ENCODE measurements around the gene PPP2R5A.
"Not testable (repeated sequence)": the region's sequence is repeated elsewhere in the genome, so short reads cannot be mapped to it uniquely, and the experiment has no call there.

PPP2R5A gene

DNA sequence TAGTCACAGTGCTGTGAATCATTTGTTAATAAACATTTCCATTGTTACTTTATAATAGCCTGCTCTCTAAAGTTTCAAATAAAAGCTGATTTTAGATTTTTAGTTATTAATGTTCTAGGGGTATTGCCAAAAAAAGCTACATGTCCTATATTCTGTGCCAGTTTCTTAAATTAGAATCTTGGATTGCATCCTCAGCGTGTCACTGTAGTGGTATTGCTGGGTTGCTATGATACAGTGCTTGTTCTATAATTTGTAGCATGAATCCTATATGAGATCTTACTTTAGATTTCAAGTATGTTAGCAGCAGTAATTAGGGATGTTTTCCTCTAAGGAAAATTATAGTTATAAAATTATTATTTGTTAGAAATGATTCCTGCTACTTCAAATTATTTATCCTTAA is 16.4 kb downstream of the PPP2R5A start:
- DNase-seq (ENCODE audit: low spot score), result no peak

DNA sequence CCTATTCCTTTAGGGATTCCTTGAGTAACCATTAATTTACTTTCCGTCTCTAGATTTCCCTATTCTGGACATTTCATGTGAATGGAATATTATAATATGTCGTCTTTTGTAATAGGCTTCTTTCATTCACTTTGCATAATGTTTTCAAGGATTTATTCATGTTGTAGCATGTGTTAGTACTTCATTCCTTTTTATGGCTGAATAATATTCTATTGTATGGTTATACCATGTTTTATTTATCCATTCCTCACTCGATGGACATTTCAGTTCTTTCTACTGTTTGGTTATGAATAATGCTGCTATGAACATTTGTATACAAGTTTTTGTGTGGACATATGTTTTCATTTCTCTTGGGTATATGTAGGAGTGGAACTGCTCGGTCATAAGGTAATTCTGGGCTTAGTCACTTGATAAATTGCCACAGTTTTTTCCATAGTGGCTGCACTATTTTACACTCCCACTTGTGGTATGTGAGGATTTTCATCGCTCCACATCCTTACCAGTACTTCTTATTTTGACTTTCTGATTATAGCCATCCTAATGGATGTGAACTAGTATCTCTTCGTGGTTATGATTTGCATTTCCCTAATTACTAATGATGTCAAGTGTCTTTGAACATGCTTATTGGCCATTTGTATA is 17.7 kb downstream of the PPP2R5A start:
- no peak for DNase-seq (ENCODE audit: low spot score)

DNA sequence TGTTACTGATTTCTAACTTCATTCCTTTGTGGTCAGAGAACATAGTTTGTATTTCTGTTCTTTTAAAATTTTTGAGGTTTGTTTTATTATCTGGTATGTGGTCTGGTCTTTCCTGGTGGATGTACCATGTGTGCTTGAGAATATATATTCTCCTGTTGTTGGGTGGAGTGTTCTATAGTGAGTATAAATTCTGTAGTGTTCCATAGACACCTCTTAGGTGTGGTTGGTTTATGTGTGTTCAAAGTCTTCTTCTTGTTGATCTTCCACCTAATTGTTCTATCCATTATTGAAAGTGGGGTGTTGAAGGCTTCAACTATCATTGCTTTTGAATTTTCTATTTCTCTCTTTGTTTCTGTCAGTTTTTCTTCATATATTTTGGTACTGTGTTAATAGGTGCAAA is 20.1 kb downstream of the PPP2R5A start:
- DNase-seq (ENCODE audit: low spot score), result no peak

DNA sequence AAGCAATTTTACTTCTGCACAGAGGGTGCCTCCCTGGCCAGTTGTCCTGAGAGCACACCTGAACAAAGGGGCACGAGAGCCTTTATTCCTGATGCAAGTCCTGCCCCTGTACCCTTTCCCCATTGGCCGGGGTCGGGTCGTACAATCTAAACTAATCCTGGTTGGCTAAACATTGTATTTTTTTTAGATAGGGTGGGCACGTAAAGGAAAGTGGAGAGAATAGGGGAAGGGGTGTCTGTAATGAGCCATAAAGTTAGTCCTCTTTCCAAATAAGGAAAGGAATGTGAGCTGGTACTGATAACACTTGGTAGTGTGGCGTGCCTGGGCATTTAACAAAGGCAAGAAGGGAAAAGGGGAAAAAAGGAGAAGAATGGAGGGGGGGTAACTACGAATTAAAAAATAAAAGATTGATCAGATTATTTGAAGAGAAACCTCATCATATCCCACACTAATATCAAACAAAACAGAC is 20.8 kb downstream of the PPP2R5A start:
- not testable (repeated sequence) for DNase-seq (ENCODE audit: low spot score)

DNA sequence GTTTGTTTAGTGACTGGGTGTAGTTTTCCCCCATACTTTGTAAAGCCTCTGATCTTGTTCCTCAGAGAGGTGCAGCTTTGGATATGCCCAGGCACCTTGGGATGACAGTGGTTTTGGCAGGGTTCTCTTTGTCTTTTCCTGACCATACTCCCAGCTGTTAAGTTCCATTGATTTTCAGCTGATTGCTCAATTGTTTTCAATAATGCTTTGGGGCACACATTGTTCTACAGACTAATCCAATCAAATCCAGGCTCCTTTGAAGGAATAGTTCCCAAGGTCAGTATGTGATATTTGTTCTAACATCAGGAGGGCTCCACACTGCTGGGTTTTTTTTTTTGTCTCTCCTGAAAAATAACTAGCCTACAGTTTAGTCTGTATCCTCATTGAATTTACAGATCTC is 24.8 kb downstream of the PPP2R5A start:
- no peak for DNase-seq (ENCODE audit: low spot score)

DNA sequence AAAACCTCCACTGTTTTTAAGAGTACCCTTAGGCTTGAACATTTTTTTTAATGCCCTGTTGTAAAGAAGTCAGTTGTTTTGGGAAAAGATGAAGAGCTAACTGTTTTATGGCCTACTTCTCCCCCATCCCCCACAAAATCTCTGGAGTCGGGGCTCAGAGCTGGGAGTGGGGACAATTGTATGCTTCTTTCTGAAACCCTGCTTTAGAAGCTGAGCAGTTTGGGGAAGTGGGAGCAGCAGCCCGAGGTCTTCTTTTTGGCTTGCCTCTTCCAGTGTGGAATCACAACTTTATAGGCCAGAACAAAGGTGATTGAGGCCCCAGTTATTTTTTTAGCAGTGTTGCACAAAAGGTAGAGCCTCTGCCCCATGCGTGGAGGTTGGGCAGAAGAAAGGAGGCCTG is 25.2 kb downstream of the PPP2R5A start:
- no peak for DNase-seq (ENCODE audit: low spot score)

DNA sequence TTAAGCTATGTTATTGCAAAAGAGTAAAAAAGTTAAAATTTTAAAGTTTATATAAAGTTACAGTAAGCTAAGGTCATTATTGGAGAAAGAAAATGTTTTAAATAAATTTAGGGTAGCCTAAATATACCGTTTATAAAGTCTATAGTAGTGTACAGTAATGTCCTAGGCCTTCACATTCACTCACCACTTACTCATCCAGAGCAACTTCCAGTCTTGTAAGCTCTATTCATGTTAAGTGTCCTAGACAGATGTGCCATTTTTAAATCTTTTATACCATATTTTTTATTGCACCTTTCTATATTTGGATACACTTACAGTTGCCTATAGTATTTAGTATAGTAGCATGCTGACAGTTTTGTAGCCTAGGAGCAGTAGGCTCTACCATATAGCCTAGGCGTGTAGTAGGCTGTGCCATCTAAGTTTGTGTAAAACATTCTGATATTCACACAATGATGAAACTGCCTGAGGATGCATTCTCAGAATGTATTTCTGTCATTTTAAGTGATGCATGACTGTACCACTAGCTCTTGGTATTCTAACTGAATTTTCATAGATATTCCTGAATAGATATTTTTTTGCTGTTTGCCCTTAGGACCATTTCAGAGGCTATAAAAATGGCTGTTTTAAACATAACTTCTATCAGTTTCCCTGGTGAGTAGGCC is 26.8 kb downstream of the PPP2R5A start:
- DNase-seq (ENCODE audit: low spot score), result no peak

DNA sequence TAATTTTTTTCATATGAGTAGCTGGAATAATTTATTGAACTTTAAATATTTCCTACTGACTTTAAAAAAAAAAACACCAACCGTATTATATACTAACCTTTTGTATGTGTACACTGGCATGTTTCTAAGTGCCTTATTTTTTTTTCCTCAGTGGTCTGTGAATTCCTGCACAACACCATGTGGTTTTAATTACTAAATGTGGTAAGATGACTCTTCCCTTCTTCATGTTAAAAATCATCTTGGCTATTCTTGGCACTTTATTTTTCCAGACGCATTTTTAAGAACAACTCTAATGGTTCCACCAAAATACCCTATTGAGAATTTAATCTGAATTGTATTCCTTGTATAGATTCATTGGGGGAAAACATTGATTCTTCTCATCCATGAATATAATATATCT is 28.4 kb downstream of the PPP2R5A start:
- DNase-seq (ENCODE audit: low spot score), result no peak

DNA sequence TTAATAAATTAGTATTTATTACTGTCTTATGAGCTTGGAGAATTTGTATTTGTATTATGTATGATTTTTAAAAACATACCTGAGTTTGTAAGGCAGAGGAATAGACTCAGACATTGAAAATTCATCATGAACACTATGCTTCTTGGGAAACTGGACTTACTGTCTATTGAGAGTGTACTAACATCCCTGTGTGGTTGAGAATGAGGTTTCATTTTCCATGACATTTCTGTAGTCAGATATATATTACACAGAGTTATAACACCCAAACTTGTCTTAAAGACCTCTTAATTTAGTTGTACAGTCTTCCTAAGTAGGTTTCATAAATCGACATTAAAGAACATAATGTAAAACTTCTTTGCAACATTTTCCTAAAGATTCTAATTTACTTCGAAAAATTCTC is 30.0 kb downstream of the PPP2R5A start:
- DNase-seq (ENCODE audit: low spot score), result no peak

DNA sequence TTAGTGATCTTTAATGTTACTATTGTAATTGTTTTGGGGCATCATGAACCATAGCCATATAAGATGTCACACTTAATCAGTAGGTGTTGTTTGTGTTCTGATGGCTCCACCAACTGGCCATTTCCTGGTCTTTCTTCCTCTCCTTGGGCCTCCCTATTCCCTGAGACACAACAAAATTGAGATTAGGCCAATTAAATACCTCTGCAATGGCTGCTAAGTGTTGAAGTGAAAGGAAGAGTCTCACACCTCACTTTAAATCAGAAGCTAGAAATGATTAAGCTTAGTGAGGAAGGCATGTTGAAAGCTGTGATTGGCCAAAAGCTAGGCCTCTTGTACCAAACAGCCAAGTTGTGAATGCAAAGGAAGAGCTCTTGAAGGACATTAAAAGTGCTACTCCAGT is 30.7 kb downstream of the PPP2R5A start:
- DNase-seq (ENCODE audit: low spot score), result no peak

DNA sequence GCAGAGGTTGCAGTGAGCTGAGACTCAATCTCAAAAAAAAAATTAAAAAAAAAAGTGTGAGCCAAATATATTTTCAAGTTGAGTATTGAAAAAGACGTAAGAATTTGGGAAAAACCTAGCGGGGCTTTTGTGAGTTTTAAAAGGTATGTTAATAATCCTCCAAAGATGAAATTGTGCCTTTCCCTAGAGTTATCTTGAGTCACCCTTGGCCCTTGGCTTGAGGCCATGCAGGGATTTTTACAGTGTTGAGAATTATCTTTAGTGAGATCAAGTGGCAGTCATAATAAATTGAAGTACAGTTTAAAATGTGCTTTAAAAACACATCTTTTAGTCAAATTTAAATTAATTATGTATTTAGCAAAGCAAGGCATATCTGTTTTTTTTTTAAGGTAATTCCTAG is 32.7 kb downstream of the PPP2R5A start:
- no peak for DNase-seq (ENCODE audit: low spot score)

DNA sequence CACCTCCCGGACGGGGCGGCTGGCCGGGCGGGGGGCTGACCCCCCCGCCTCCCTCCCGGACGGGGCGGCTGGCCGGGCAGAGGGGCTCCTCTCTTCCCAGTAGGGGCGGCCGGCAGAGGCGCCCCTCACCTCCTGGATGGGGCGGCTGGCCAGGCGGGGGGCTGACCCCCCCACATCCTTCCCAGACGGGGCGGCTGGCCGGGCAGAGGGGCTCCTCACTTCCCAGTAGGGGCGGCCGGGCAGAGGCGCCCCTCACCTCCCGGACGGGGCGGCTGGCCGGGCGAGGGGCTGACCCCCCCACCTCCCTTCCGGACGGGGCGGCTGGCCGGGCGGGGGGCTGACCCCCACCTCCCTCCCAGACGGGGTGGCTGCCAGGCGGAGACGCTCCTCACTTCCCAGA is 35.8 kb downstream of the PPP2R5A start:
- DNase-seq (ENCODE audit: low spot score), result not testable (repeated sequence)

DNA sequence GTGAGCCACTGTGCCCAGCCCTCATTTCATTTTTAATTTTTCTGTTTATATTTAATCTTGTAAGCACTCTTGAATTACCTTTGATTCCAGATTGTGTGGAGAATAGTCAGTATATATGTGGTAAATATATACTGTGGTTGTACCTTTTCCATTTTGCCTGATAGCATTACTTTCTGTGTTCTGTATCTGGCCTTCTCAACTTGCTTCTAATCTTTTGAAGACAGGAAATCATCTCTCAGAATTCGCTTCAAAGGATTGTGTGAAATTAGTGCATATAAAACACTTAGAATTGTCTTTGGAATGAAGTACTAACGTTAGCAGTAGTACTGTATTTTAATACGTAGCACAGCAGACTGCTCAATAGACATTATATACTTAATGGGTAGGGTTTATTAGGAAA is 37.9 kb downstream of the PPP2R5A start:
- no peak for DNase-seq (ENCODE audit: low spot score)

DNA sequence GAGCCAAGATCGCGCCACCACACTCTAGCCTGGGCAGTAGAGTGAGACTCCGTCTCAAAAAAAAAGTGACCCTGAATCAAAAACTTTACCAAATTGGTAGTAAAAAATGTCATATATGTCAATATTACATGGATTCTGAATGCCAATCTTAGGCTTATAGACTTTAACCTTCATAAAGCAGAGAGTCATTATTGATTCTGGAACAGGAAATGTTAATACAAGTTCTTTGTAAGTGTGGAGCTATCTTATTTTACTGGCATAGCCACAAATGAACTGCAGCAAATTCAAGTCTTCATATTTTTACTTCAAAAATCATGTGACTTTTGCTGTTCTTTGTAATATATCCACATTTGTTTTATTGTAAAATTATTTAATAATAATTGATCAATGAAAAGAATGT is 41.3 kb downstream of the PPP2R5A start:
- DNase-seq (ENCODE audit: low spot score), result no peak

DNA sequence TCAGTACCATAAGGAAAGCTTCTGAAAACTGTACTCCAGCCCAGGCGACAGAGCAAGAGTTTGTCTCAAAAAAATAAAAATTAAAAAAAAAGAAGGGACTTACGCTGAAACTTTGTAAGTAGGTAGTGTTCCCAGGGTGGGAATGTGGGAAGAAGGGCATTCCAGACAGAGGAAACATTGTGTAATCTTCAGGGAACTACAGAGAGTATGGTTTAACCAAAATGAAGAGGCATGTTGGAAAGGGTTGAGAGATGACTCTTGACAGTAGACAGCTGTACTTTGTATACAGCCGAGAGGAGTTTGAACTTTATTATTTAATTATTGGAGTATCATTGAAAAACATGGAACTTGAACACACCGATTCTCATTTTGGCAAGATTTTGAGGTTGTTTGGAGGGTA is 43.0 kb downstream of the PPP2R5A start:
- DNase-seq (ENCODE audit: low spot score), result no peak

DNA sequence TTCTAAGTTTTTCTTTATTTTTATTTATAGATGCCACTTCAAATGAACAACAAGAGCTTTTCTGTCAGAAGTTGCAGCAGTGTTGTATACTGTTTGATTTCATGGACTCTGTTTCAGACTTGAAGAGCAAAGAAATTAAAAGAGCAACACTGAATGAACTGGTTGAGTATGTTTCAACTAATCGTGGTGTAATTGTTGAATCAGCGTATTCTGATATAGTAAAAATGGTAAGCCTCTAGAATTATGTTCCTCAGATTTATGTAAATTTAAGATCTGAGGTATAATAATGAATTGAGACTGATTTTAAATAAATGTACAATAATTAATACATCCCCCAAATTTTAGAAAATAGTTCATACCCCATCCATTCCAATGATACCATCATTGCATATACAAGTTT is 43.9 kb downstream of the PPP2R5A start:
- no peak for DNase-seq (ENCODE audit: low spot score)

DNA sequence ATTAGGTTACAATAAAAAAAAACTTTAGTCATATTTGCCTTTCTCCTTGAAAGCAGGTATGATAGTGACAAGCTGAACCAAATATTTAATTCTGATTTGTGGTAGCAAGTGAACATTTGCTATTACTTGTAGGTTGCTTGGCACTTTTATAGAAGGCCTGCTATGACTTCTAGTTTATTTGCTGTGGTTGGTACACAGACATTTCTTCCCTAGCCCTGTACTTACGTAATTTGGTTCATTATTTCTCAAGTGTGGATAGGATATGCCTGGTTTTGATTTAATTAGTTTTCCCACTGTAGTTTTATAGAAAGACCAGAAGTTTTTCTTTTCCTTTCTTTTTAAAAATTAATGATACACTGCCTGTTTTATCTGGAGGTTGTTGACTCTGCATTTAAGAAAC is 55.9 kb downstream of the PPP2R5A start:
- DNase-seq (ENCODE audit: low spot score), result no peak

DNA sequence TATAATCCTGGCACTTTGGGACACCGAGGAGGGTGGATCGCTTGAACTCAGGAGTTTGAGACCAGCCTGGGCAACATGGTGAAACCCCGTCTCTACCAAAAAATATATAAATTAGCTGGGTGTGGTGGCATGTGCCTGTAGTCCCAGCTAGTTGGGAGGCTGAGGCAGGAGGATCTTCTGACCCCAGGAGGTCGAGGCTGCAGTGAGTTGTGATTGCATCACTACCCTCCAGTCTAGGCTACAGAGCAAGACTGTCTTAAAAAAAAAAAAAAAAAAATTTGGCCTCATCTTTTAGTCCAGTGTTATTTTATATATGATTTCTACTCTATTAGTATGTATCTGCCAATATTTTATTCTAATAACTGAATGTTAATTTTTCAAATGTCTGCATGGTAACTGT is 59.7 kb downstream of the PPP2R5A start:
- no peak for DNase-seq (ENCODE audit: low spot score)

DNA sequence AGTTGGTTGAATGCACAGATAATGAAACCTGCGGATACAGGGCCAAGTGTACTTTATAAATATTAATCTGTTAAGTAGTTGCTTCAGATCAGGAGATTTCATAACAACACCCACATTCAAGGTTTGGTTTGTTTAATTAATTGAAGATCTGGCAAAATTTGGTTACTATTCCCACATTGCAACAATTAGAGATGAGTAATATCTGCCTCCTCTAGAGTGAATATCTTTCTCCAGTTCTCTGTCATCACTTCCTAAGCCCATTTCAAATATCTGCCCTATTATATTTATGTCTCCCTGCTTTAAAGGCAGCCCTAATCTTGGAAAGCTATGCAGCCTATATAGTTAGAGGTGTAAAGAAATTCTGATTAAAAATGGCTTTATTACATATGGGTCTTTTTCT is 61.4 kb downstream of the PPP2R5A start:
- no peak for DNase-seq (ENCODE audit: low spot score)

DNA sequence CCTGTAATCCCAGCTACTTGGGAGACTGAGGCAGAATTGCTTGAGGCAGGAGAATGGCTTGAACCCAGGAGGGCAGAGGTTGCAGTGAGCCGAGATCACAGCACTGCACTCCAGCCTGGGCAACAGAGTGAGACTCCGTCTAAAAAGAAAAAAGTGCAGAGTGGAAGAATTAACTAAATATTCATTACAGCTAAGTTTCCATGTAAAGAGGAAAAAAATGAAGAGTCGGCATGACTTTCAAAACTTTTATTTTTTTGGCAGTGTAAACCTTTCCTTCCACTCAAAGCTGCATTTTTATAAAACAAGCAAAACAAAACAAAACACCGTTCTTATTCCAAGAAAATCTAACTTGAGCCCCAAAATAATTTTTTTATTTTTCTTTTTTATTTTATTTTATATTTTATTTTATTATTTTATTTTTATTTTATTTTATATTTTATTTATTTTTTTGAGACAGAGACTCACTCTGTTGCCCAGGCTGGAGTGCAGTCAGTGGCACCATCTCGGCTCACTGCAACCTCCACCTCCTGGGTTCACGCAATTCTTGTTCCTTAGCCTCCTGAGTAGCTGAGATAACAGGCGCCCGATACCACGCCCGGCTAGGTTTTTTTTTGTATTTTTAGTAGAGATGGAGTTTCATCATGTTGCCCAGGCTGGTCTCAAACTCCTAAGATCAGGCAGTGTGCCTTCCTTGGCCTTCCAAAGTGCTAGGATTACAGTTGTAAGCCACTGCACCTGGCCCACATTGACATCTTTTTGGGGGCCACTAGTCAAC is 66.6 kb downstream of the PPP2R5A start:
- no peak for DNase-seq (ENCODE audit: low spot score)

DNA sequence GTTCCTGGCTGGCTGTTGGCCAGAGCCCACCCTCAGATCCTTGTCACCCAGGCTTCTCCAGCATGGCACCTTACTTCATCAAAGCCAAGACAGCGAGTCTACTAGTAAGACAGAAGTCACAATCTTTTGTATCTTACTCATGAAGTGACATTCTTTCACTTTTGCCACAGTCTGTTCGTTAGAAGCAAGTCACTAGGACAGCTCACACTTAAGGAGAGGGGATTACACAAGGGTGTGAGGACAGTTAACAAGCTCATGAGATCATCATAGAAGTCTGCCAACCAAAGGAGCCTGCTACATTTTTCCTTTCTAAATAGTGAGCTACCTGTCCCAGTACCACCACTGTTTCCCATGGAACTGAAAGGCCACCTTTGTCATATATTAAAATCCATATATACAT is 68.0 kb downstream of the PPP2R5A start:
- DNase-seq (ENCODE audit: low spot score), result no peak

DNA sequence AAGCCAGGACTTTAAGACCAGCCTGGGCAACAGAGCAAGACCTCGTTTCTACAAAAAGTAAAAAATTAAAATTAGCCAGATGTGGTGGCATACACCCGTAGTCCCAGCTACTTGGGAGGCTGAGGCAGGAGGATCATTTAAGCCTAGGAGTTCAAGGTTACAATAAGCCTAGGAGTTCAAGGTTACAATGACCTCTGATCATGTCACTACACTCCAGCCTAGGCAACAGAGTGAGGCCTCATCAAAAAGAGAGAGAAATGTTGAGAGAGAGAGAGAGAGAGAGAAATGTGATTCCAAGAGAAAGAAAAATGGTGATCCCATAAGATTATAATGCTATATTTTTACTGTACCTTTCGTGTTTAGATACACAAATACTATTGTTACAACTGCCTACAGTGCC is 69.3 kb downstream of the PPP2R5A start:
- no peak for DNase-seq (ENCODE audit: low spot score)

DNA sequence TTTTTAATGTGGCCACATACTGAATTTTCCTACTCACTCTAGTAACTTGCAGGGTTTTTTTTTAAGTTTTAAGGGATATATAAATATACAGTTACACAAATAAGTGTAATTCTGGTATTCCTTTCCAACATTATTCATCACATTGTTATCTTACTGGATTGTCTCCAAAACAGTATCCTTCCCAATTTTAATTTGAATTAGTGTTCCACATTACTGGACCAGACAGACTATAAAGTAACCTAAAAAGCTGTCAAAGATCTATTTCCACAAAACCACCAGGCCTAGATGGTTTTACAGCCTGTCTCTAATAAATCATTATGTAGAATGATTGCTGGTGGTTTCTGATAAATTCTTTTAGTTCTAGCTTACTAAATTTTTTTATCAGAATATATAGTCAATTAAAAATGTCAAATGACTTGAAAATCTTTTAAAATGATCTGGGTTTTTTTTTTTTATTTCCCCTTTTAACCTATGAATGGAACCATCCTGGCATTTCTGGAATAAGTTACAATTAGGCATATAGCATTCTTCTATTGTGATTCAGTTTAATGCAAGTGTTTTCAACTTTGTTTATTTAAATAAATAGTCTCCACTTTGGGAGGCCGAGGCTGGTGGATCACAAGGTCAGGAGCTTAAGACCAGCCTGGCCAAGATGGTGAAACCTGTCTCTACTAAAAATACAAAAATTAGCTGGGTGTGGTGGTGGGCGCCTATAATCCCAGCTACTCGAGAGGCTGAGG is 70.2 kb downstream of the PPP2R5A start:
- no peak for DNase-seq (ENCODE audit: low spot score)

Data from D341Med (cell line).